PC-9 (cell line): ENCODE data around the gene UVRAG. TPM values are rescaled to one million over a fixed set of nuclear protein-coding genes. Genes with fewer than 3 reads are reported as not detected.
A peak's percentile ranks its signal among the peaks of the same experiment; 100 is the strongest.

Source experiments
- BruUV-seq: library from RNA; stranded (reverse); fragments of 400-500 nt; replicated peaks from 2 replicates; lab custom pipeline; 2021; lab: Mats Ljungman, UMichigan
- CTCF ChIA-PET: fragments of 300-600 bp; sonication (Branson Sonifier 250); formaldehyde crosslinking; loops from one replicate; lab custom pipeline; 2022; ENCODE audit warnings: antibody characterized with exemption; lab: Charles Lee
- POLR2A ChIA-PET: fragments of 300-600 bp; sonication (Branson Sonifier 250); formaldehyde crosslinking; loops from one replicate; lab custom pipeline; 2022; ENCODE audit warnings: antibody characterized with exemption; ENCODE audit not compliant: unreplicated experiment; lab: Charles Lee
- DNase-seq, 2 experiments: peaks; one replicate each; pipeline versions ENCODE4 v3.0.0 to v3.0.0-alpha.2; 2015 to 2022; ENCODE audit warnings: mixed read lengths in 1 of 2
- H2AFZ ChIP-seq: fragments of 200-600 bp; sonication (generic); 2 replicates; pipeline ENCODE4 v1.8.1; 2017; ENCODE audit warnings: antibody characterized with exemption
- H3F3A ChIP-seq: fragments of 200-600 bp; sonication (generic); 2 replicates; pipeline ENCODE4 v1.8.1; 2017; ENCODE audit warnings: antibody characterized with exemption, mild to moderate bottlenecking, low read depth; ENCODE audit not compliant: insufficient read depth
- H3K27ac ChIP-seq: fragments of 200-600 bp; sonication (generic); 2 replicates; pipeline ENCODE4 v1.6.1; 2016; ENCODE audit warnings: mixed run types
- H3K27me3 ChIP-seq: fragments of 200-600 bp; sonication (generic); 2 replicates; pipeline ENCODE4 v1.6.1; 2016; ENCODE audit warnings: low read depth, mixed run types; ENCODE audit not compliant: insufficient read depth
- H3K36me3 ChIP-seq: fragments of 200-600 bp; sonication (generic); 2 replicates; pipeline ENCODE4 v1.6.1; 2016; ENCODE audit warnings: low read depth, mixed run types
- H3K4me1 ChIP-seq: fragments of 200-600 bp; sonication (generic); replicated peaks from 2 replicates; pipeline ENCODE4 v1.6.1; 2016; ENCODE audit warnings: mixed run types; ENCODE audit not compliant: insufficient read depth
- H3K4me2 ChIP-seq: fragments of 200-600 bp; sonication (generic); 2 replicates; pipeline ENCODE4 v1.6.1; 2017; ENCODE audit warnings: mixed run types
- H3K4me3 ChIP-seq: fragments of 200-600 bp; sonication (generic); 2 replicates; pipeline ENCODE4 v1.6.1; 2016; ENCODE audit warnings: mixed run types
- H3K79me2 ChIP-seq: fragments of 200-600 bp; sonication (generic); 2 replicates; pipeline ENCODE4 v1.6.1; 2017; ENCODE audit warnings: low read depth, mixed run types
- H3K9me2 ChIP-seq: fragments of 200-600 bp; sonication (generic); 2 replicates; pipeline ENCODE4 v1.8.1; 2017; ENCODE audit warnings: mild to moderate bottlenecking; ENCODE audit not compliant: insufficient read depth
- H3K9me3 ChIP-seq: fragments of 200-600 bp; sonication (generic); 2 replicates; pipeline ENCODE4 v1.8.1; 2016; ENCODE audit warnings: low read depth; ENCODE audit not compliant: insufficient read depth
- H4K20me1 ChIP-seq: fragments of 200-600 bp; sonication (generic); 2 replicates; pipeline ENCODE4 v1.8.1; 2017; ENCODE audit not compliant: insufficient read depth
- CTCF ChIP-seq: fragments of 200-600 bp; sonication (generic); conservative IDR thresholded peaks from 2 replicates; pipeline ENCODE4 v1.6.1; 2017; ENCODE audit warnings: mixed run types, antibody characterized with exemption, mild to moderate bottlenecking, moderate library complexity
- EZH2 ChIP-seq: fragments of 200-600 bp; sonication (generic); IDR thresholded peaks from 2 replicates; pipeline ENCODE4 v1.8.0; 2017; ENCODE audit warnings: antibody characterized with exemption, low read depth
- intact Hi-C: fragments of 100-400 bp; cut with micrococcal nuclease; formaldehyde crosslinking; loops from one replicate; pipeline ENCODE4 v1.10.0; 2022; ENCODE audit not compliant: unreplicated experiment
- total RNA-seq: library from RNA; stranded (reverse); gene quantifications from 2 replicates; pipeline ENCODE4 v1.2.3, GENCODE V29; 2021

UVRAG gene
- total RNA-seq, 1 experiment from 2014 or later, result 20.4 TPM

- no peaks in the 10 kb centered on the region for H3K9me2 ChIP-seq
- H3K79me2 ChIP-seq, result no peaks in the 10 kb centered on the region
- DNase-seq, result no peak
- no peak overlapping the region for H3K27ac ChIP-seq
- H3K36me3 ChIP-seq, result 0 out of 2 replicates have a peak, but pooled peaks cover 7% of the 10 kb centered on the region
- no peak overlapping the region for H3K4me3 ChIP-seq
- TF ChIP-seq CTCF, result no peak
- TF ChIP-seq EZH2, result no peak
- no peak overlapping the region for H2AFZ ChIP-seq
- ChIA-PET POLR2A (no interaction called here), CTCF (no interaction called here)
- H3F3A ChIP-seq, result peaks cover 24% of the 10 kb centered on the region; the same call in 1 of the 2 replicates
- H4K20me1 ChIP-seq, result no peaks in the 10 kb centered on the region
- intact Hi-C loops, result no loop called here
- H3K4me2 ChIP-seq, result peak overlapping the region; percentile 27; the same call in 1 of the 2 replicates
- no TSS peak for BruUV-seq
- no peaks in the 10 kb centered on the region for H3K9me3 ChIP-seq
- no peaks in the 10 kb centered on the region for H3K27me3 ChIP-seq
- H3K4me1 ChIP-seq, result peaks cover 52% of the 10 kb centered on the region
Observed at GRCh38 chr11:75792127-75792731, 22.8 kb upstream of the UVRAG start.

- CTCF ChIA-PET, result no interaction called here
- H3K4me1 ChIP-seq, result peaks cover 60% of the 10 kb centered on the region
- no peak overlapping the region for H3K27ac ChIP-seq
- DNase-seq, result no peak
- no peak overlapping the region for H2AFZ ChIP-seq
- BruUV-seq, result no TSS peak
- TF ChIP-seq CTCF, result no peak
- no peak for TF ChIP-seq EZH2
- POLR2A ChIA-PET, result no interaction called here
- H3K79me2 ChIP-seq, result no peaks in the 10 kb centered on the region
- H3K9me2 ChIP-seq, result no peaks in the 10 kb centered on the region
- H3K9me3 ChIP-seq, result no peaks in the 10 kb centered on the region
- H3K27me3 ChIP-seq, result no peaks in the 10 kb centered on the region
- no peak overlapping the region for H3K4me2 ChIP-seq
- 0 out of 2 replicates have a peak, but pooled peaks cover 4% of the 10 kb centered on the region for H3K36me3 ChIP-seq
- no peak overlapping the region for H3K4me3 ChIP-seq
- peaks cover 24% of the 10 kb centered on the region; the same call in 1 of the 2 replicates for H3F3A ChIP-seq
- intact Hi-C loops, result no loop called here
- no peaks in the 10 kb centered on the region for H4K20me1 ChIP-seq
Observed at GRCh38 chr11:75792997-75793800, 21.8 kb upstream of the UVRAG start.

- Histone ChIP-seq H2AFZ (no peak overlapping the region), H3K9me2 (no peaks in the 10 kb centered on the region), H3K4me1 (peaks cover 60% of the 10 kb centered on the region), H3K36me3 (no peaks in the 10 kb centered on the region), H3K4me2 (no peak overlapping the region), H3F3A (peaks cover 24% of the 10 kb centered on the region; the same call in 1 of the 2 replicates), H4K20me1 (no peaks in the 10 kb centered on the region), H3K4me3 (no peak overlapping the region), H3K27me3 (no peaks in the 10 kb centered on the region), H3K9me3 (no peaks in the 10 kb centered on the region), H3K79me2 (no peaks in the 10 kb centered on the region), H3K27ac (no peak overlapping the region)
- intact Hi-C loops, result no loop called here
- TF ChIP-seq EZH2 (no peak), CTCF (no peak)
- DNase-seq, result no peak
- POLR2A ChIA-PET, result interaction anchor here (0.8 kb wide), 1 partner anchor 209 kb away, joined by 50 read pairs; no protein-coding TSS in a partner anchor
- no TSS peak for BruUV-seq
- CTCF ChIA-PET, result no interaction called here
Observed at GRCh38 chr11:75793966-75794365, 21.0 kb upstream of the UVRAG start.
